Esophagus muscularis mucosa (tissue), 4 donors: Measurements from ENCODE around the gene DSCAML1. TPM values are rescaled to one million over a fixed set of nuclear protein-coding genes. Genes with fewer than 3 reads are reported as not detected.

Source experiments
- DNase-seq: peaks from one replicate; pipeline ENCODE4 v3.0.0-alpha.2; 2017; ENCODE audit errors: extremely low spot score
- H3K27ac ChIP-seq, 4 donors: fragments of 200-600 bp; sonication (generic); replicated peaks in 1 of 4; 1 replicate in 3 of 4; 2 replicates in 1 of 4; pipeline ENCODE4 v1.5.1; 2016 to 2019; ENCODE audit warnings: mild to moderate bottlenecking in 1 of 4
- H3K27me3 ChIP-seq, 4 donors: fragments of 200-600 bp; sonication (generic); one replicate each; pipeline versions ENCODE4 v1.5.1 to v1.6.0; 2016 to 2019
- H3K36me3 ChIP-seq, 4 donors: fragments of 200-600 bp; sonication (generic); one replicate each; pipeline ENCODE4 v1.5.1; 2016 to 2019
- H3K4me1 ChIP-seq, 4 donors: fragments of 200-600 bp; sonication (generic); one replicate each; pipeline ENCODE4 v1.5.1; 2016 to 2019
- H3K4me3 ChIP-seq, 4 donors: fragments of 200-600 bp; sonication (generic); 1 replicate in 2 of 4; 2 replicates in 2 of 4; pipeline ENCODE4 v1.5.1; 2016 to 2019; ENCODE audit warnings: mild to moderate bottlenecking in 4 of 4, moderate library complexity in 1 of 4
- H3K9me3 ChIP-seq, 4 donors: fragments of 200-600 bp; sonication (generic); 1 replicate in 3 of 4; 2 replicates in 1 of 4; pipeline ENCODE4 v1.5.1; 2016 to 2019
- CTCF ChIP-seq, 3 experiments: fragments of 200-600 bp in 2 of 3; fragments of 450-650 bp in 1 of 3; sonication (generic) in 2 of 3; IDR thresholded peaks; one replicate each; pipeline ENCODE4 v1.5.1; 2017 to 2019; ENCODE audit warnings: antibody characterized with exemption in 3 of 3, mild to moderate bottlenecking in 2 of 3, moderate library complexity in 1 of 3
- EP300 ChIP-seq: sonication (generic); formaldehyde crosslinking; IDR thresholded peaks from one replicate; pipeline ENCODE4 v1.6.1; 2017; ENCODE audit warnings: antibody characterized with exemption
- POLR2A ChIP-seq: fragments of 450-650 bp; IDR thresholded peaks from one replicate; pipeline ENCODE4 v1.6.1; 2017; ENCODE audit warnings: antibody characterized with exemption, moderate library complexity, mild to moderate bottlenecking, low read depth
- POLR2AphosphoS5 ChIP-seq, 2 donors: sonication (generic); formaldehyde crosslinking; IDR thresholded peaks; one replicate each; pipeline ENCODE4 v1.6.1; 2017; ENCODE audit warnings: antibody characterized with exemption in 2 of 2
- WGBS: methylation state at CpG from one replicate; pipeline ENCODE4 v1.1.5; 2018; 5-methylcytosine and 5-hydroxymethylcytosine counted together
- intact Hi-C: fragments of 100-400 bp; cut with DNase I; formaldehyde crosslinking; loops from one replicate; pipeline ENCODE4 v1.15.1; 2023
- total RNA-seq, 4 donors: library from RNA; depleted of rRNA; stranded (reverse); fragments of >200 nt; gene quantifications; one replicate each; pipeline versions ENCODE4 v1.1.0 to v1.2.1, GENCODE V29; 2016

The DSCAML1 gene
- total RNA-seq, 4 donors from 2014 or later, result 0.50 to 5.8 (median 1.2) TPM

- intact Hi-C loops, result no loop called here
- H3K9me3 ChIP-seq, result no peaks in the 10 kb centered on the region
- peaks cover 0 to 12% (median 0%) of the 10 kb centered on the region in 4 donors for H3K27me3 ChIP-seq
- no peaks in the 10 kb centered on the region for H3K36me3 ChIP-seq
- H3K27ac ChIP-seq, result no peak overlapping the region
- no peak for DNase-seq
- TF ChIP-seq POLR2A, result no peak
- no peak for TF ChIP-seq CTCF (IDR thresholded peaks at IDR 0.05)
- no peak for TF ChIP-seq POLR2AphosphoS5 (IDR thresholded peaks at IDR 0.05)
- TF ChIP-seq EP300, result no peak
- peaks cover 0 to 2% (median 2%) of the 10 kb centered on the region in 4 donors for H3K4me1 ChIP-seq
- no peak overlapping the region for H3K4me3 ChIP-seq
- WGBS, result 87% methylated on average over 13 of the region's 13 CpGs
Measured at GRCh38 chr11:117421041-117421440, 376.0 kb downstream of the DSCAML1 start.

GRCh38 chr11:117420598-117420997 is 376.4 kb downstream of the DSCAML1 start:
- no peak overlapping the region for H3K27ac ChIP-seq
- no peak overlapping the region for H3K4me3 ChIP-seq
- no peaks in the 10 kb centered on the region for H3K4me1 ChIP-seq
- no peaks in the 10 kb centered on the region for H3K36me3 ChIP-seq
- no peaks in the 10 kb centered on the region for H3K9me3 ChIP-seq
- WGBS, result 94% methylated on average over 6 of the region's 6 CpGs
- TF ChIP-seq POLR2AphosphoS5 (IDR thresholded peaks at IDR 0.05), result no peak
- TF ChIP-seq EP300, result no peak
- no peak for TF ChIP-seq POLR2A
- no peak for TF ChIP-seq CTCF (IDR thresholded peaks at IDR 0.05)
- DNase-seq, result no peak
- intact Hi-C loops, result no loop called here
- H3K27me3 ChIP-seq, result peaks cover 0 to 8% (median 0%) of the 10 kb centered on the region in 4 donors

GRCh38 chr11:117420143-117420485 is 376.9 kb downstream of the DSCAML1 start:
- no peak for TF ChIP-seq POLR2AphosphoS5 (IDR thresholded peaks at IDR 0.05)
- no peak for TF ChIP-seq EP300
- TF ChIP-seq CTCF (IDR thresholded peaks at IDR 0.05), result no peak
- no peak for TF ChIP-seq POLR2A
- DNase-seq, result no peak
- intact Hi-C loops, result no loop called here

GRCh38 chr11:117419482-117420142 is 377.4 kb downstream of the DSCAML1 start:
- no peak overlapping the region for H3K27ac ChIP-seq
- H3K9me3 ChIP-seq, result no peaks in the 10 kb centered on the region
- H3K4me3 ChIP-seq, result no peak overlapping the region
- WGBS, result 82% methylated on average over 11 of the region's 12 CpGs
- TF ChIP-seq CTCF (IDR thresholded peaks at IDR 0.05), result no peak
- no peaks in the 10 kb centered on the region for H3K4me1 ChIP-seq
- intact Hi-C loops, result no loop called here
- H3K27me3 ChIP-seq, result peaks cover 0 to 8% (median 0%) of the 10 kb centered on the region in 4 donors
- H3K36me3 ChIP-seq, result no peaks in the 10 kb centered on the region
- DNase-seq, result no peak

More at GRCh38 chr11:117420143-117420485, 376.9 kb downstream of the DSCAML1 start:
- H3K36me3 ChIP-seq, result no peaks in the 10 kb centered on the region
- H3K27me3 ChIP-seq, result peaks cover 0 to 8% (median 0%) of the 10 kb centered on the region in 4 donors
- H3K27ac ChIP-seq, result no peak overlapping the region
- no CpG with 5 or more reads among the region's 12 CpGs for WGBS
- no peaks in the 10 kb centered on the region for H3K4me1 ChIP-seq
- no peaks in the 10 kb centered on the region for H3K9me3 ChIP-seq
- no peak overlapping the region for H3K4me3 ChIP-seq
